ENCODE data around the gene CCDC142.

Gene CCDC142

GRCh38 chr2:74505448-74506246, 22.8 kb upstream of the CCDC142 start:
- H3K4me3 ChIP-seq (ENCODE audit: control insufficient read depth, low read depth, low read length) = peak overlapping the region; percentile 3
- DNase-seq (ENCODE audit: low read depth) = no peak
- TF ChIP-seq CTCF (conservative IDR thresholded peaks at IDR 0.05; ENCODE audit: control insufficient read depth, insufficient read depth, low read depth, low read length) = no peak

GRCh38 chr2:74504591-74504990, 21.8 kb upstream of the CCDC142 start:
- no peak for TF ChIP-seq CTCF (conservative IDR thresholded peaks at IDR 0.05; ENCODE audit: control insufficient read depth, insufficient read depth, low read depth, low read length)
- peak overlapping the region; percentile 63 for H3K4me3 ChIP-seq (ENCODE audit: control insufficient read depth, low read depth, low read length)
- DNase-seq (ENCODE audit: low read depth) = no peak

- no peak for DNase-seq (ENCODE audit: low read depth)
- peak overlapping the region; percentile 63 for H3K4me3 ChIP-seq (ENCODE audit: control insufficient read depth, low read depth, low read length)
- no peak for TF ChIP-seq CTCF (conservative IDR thresholded peaks at IDR 0.05; ENCODE audit: control insufficient read depth, insufficient read depth, low read depth, low read length)
These were observed 21.0 kb upstream of the CCDC142 start for GRCh38 chr2:74503506-74504475.

GRCh38 chr2:74502720-74503505, 20.1 kb upstream of the CCDC142 start:
- DNase-seq (ENCODE audit: low read depth) = peak; percentile 89
- TF ChIP-seq CTCF (conservative IDR thresholded peaks at IDR 0.05; ENCODE audit: control insufficient read depth, insufficient read depth, low read depth, low read length) = peak; percentile 19
- H3K4me3 ChIP-seq (ENCODE audit: control insufficient read depth, low read depth, low read length) = peak overlapping the region; percentile 63

- H3K4me3 ChIP-seq (ENCODE audit: control insufficient read depth, low read depth, low read length) = peak overlapping the region; percentile 63
- DNase-seq (ENCODE audit: low read depth) = no peak
- no peak for TF ChIP-seq CTCF (conservative IDR thresholded peaks at IDR 0.05; ENCODE audit: control insufficient read depth, insufficient read depth, low read depth, low read length)
These were observed 19.4 kb upstream of the CCDC142 start for GRCh38 chr2:74502147-74502719.
